Measurements from ENCODE around the gene BCAS4.
A peak's percentile ranks its signal among the peaks of the same experiment; 100 is the strongest.
"Not testable (repeated sequence)": the region's sequence is repeated elsewhere in the genome, so short reads cannot be mapped to it uniquely, and the experiment has no call there.

Gene BCAS4

DNA sequence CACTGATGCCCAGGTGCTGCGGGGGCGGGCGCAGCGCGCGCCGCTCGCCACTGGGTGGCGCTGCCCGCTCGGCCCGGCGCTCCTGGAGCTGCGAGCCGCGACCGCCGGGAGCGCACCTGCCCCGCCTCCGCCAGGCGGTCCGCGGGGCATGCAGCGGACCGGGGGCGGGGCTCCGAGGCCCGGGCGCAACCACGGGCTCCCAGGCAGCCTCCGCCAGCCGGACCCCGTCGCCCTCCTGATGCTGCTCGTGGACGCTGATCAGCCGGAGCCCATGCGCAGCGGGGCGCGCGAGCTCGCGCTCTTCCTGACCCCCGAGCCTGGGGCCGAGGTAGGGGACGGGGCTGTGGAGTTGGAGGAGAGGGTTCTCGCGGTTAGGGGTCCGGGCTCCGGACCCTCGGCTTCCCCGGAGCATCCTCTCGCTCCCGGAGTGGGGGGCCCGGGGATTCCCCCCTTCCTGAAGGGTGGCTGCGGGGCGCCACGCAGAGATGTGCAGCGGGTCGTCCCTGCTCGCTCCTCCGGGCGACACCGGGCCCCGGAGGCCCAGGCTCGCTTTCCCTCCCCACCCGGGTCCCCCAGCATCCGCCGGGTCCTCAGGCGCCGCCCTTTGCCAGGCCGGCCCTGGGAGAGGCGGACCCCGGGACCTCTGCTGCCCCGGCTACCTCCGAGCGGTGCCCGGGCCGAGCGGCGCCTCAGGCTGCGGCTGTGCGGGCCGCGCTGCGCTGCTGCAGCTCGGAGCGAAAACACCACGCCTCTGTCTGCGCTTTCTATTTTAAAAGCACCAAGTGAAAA lies at the start of gene BCAS4:
BCAS4 (plus strand) TSS at position 216 of the 789 bp plus-strand sequence; CDS start at position 239, 23 bp downstream.
- peak; percentile 68 for DNase-seq

DNA sequence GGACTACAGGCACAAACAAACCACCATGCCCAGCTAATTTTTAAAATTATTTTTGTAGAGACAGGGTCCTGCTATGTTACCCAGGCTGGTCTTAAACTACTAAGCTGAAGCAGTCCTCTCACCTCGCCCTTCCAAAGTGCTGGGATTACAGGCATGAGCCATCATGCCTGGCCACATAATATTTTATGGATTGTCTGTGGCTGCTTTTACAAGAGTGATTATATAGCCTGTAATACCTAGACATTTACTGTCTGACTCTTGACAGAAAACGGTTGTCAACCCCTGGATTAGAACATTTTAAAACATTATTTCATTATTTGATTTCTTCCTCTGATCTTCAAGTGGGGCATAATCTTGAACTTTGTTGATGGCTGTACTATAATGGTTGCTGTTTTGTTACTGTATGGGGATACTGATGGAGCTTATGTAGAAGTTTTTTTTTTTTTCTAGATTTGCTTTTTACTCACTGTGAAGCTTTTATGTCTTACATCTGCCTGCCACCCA lies 49.2 kb upstream of the BCAS4 start:
- DNase-seq, result no peak

- no peak for DNase-seq
These were observed 48.5 kb upstream of the BCAS4 start for GRCh38 chr20:50746138-50746940.

DNA sequence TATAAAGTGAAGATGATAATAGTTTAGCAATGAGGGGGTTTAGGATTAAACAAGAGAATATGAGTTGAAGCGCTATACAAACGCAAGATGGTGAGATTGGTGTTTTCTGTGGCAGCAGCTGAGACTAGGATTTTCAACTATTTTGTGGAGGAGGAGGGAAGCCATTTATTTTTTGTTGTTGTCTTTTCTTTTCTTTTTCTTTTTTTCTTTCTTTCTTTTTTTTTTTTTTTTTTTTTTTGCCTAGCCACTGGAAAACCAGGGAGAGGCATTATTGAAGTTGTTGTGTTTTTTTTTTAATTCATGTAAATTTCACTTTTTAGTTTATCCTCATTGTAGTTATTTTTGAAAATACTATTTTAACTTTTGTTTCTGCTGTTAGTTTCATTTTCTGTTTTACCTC lies 47.6 kb upstream of the BCAS4 start:
- DNase-seq, result no peak

- DNase-seq, result no peak
These were observed 44.7 kb upstream of the BCAS4 start for GRCh38 chr20:50750145-50750671.

- no peak for DNase-seq
These were observed 41.7 kb upstream of the BCAS4 start for GRCh38 chr20:50753152-50753551.

- DNase-seq, result no peak
These were observed 40.4 kb upstream of the BCAS4 start for GRCh38 chr20:50754420-50754819.

DNA sequence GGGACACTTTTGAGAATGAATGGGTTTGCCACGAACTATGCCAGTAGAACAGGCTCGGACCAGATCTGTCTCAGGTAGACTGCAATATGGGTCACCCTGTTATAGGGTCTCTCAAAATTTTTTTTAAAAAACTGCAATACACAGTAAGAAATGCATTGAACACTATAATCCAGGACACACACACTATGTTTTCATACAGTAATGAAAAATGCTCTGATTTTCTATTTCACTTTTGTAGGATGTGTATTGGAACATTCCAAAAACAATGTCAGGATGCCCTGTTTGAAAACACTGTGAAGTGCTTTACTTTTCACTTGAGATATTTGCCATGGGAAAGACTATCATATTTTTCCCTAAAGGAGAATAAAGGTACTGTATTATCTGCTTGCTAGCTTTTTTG lies 38.4 kb upstream of the BCAS4 start:
- DNase-seq, result no peak

DNA sequence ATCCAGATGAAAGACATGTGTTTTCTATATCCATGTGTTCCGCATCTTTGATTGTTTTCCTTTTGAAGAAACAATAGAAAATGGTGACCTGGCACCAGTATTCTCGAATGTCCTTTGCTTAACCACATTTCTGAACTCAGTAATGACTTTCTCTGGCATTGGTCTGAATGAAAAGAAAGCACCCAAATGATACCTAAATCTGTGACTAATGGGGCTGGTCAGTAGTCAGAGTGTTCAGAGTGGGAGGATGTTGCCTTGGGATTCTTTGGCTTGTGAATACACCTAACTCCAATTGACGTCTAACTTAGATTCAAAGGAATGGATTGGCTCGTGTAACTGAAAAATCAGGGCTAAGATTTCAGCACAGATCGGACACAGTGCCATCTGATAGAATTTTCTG lies 36.4 kb upstream of the BCAS4 start:
- DNase-seq, result no peak

DNA sequence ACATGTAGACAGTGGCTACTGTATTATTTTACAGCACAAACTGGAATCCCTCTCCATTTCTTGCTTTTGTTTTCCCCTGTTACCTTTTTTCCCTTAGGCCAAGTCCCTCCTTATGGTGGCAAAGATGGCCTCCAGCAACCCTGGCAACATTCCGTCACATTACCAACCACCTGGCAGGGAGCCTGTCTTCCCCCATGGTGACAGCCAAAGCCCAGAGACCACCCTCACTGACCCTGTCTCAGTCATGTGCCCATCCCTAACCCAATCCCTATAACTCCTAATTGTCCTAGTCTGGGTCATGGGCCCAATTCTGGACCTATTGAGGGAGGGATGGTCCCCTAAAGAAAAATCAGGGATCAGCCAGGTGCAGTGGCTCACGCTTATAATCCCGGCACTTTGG lies 35.9 kb upstream of the BCAS4 start:
- no peak for DNase-seq

DNA sequence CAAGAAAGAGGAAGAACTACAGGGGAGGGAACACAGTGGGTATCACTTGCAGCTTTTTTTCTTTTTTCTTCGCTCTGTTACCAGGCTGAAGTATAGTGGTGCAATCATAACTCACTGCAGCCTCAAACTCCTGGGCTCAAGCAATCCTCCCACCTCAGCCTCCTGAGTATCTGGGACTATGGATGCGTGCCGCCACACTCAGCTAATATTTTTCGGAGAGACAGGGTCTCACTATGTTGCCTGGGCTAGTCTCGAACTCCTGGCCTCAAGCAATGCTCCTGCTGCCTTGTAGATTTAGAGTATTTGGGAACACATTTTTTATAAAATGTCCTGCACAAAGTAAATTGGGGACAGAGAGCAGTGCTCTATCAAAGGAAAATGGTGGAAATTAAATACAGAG lies 35.2 kb upstream of the BCAS4 start:
- DNase-seq, result no peak

DNA sequence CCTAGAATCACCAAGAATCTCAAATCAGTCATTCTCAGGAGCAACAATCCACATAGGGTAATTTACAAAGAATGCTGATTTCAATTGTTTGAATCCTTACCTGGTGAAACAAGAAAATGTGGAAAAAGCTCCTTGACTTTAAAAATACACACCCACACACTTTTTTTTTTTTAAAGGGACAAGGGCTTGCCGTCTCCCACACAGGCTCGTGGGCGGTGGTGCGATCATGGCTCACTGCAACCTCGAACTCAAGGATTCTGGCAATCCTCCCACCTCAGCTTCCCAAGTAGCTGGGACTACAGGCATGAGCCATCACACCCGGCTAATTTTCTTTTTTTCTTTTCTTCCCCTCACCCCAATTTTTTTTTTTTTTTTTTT lies 32.8 kb upstream of the BCAS4 start:
- no peak for DNase-seq

DNA sequence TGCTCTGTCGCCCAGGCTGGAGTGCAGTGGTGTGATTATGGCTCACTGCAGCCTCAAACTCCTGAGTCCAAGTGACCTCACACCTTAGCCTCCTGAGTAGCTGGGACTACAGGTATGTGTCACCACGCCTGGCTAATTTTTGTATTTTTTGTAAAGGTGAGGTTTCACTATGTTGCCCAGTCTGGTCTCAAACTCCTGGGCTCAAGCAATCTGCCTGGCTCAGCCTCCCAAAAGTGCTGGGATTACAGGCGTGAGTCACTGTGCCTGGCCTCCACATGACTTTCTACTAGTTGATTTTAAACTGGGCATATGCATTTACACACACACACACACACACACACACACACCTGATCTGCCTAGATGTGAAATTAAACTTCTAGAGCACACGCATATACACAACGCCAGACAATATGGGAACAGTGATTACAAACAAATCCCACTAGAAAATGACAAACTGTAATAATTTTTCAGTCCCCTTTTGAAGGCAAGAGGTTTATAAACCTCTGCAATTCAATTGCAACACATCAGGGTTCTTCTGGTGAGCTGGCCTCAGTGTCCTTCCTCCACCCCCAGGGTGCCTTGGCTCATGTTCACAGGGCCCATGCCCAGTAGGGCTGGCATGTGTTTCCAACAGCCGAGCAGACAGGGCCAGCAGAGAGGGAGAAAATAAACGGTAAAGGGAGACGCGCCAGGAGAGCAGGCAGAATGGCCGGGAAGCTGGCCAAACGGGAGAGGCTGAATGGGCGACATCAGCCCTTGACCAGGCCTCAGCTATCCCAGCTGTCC lies 32.2 kb upstream of the BCAS4 start:
- no peak for DNase-seq

- not testable (repeated sequence) for DNase-seq
These were observed 31.1 kb upstream of the BCAS4 start for GRCh38 chr20:50763550-50764458.

- DNase-seq, result not testable (repeated sequence)
These were observed 29.6 kb upstream of the BCAS4 start for GRCh38 chr20:50765251-50765650.

GRCh38 chr20:50765674-50766073 lies 29.2 kb upstream of the BCAS4 start:
- no peak for DNase-seq

DNA sequence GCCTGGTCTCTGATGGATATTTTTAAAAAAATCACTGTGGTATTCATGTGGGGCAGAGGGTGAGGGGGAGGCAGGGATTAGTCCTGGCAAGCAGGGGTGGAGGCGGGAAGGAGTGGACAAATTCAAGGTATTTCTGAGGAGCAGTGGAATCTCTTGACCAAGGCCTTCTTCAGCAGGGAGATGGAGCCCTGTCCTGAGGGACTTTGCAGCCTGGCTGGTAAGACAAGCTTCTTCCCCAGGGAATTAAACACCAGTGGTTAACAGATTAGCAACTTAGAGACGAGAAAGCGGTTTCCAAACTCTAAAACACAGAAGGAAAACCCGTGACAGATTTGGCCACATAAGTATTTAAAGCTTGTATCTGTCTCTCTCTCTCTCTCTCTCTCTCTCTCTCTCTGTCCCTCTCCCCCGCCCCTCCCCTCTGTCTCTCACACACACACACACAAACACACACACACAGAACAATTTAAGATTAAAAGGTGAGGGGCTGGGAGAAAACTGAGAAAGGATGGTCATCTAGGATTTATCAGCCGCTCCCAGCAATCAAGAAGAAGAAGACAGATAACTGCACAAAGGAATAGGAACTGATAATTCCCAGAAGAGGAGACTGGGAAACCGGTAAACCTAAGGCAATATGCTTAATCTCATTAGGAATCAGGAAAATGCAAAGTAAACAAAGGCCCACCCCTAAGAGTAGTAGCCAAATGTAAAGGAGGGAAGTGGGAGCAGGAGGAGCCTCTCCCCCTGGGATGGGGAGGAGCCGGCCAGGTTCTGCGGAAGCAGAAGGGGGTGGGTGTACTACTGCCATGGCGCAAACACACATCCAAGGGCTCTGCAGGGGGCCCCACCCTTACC lies 27.7 kb upstream of the BCAS4 start:
- DNase-seq, result not testable (repeated sequence)

DNA sequence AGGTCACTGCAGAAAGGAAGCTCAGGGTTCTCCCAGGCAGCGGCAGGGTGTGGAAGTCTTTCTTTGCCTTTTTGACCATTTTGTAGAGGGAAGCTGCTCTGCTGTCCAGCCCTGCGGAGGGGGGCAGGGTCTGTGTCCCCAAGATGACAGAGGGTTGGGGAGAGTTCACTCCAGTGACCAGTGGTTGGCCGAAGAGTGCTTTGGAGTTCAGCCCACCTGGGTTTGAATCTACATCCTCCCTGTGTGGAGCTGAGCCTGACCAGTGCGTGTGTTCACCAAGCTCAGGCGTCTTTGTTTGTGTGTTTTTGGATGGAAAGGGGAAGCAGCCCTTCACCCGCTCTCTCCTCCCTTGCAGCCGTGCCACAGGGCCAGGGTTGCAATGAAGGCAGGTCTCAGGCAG lies 25.9 kb upstream of the BCAS4 start:
- not testable (repeated sequence) for DNase-seq

GRCh38 chr20:50769551-50770085 lies 25.2 kb upstream of the BCAS4 start:
- not testable (repeated sequence) for DNase-seq

DNA sequence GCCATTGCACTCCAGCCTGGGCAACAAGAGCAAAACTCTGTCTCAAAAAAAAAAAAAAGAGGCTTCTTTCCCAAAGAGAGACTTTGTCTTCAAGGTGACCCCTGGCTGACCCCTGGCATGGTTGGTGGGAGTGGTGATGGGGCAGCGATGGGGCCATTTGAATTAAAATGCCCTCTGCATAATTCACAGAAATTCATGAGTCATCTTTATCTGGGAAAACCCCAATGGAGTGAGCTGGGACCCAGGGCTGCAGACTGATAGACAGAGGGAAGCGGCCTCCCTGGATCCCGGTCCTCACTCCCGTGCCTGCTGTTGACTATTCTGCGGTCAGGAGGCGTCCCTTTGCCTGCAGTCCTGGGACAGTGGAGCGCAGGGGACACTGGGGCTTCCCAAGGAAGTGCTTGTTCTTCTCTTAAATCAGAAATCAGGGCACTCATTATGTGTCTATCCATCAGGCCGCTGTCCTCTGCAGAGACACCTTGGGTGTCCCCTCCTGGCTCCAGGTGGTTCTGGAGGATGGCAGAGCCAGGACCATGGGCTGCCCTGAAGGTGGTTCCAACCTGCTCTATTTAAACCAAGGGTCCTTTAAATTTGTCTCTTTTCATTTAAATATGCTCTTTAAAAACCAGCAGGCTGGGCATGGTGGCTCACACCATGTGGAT lies 23.3 kb upstream of the BCAS4 start:
- not testable (repeated sequence) for DNase-seq
